ENCODE results near the gene INHBB.

The INHBB gene

DNA sequence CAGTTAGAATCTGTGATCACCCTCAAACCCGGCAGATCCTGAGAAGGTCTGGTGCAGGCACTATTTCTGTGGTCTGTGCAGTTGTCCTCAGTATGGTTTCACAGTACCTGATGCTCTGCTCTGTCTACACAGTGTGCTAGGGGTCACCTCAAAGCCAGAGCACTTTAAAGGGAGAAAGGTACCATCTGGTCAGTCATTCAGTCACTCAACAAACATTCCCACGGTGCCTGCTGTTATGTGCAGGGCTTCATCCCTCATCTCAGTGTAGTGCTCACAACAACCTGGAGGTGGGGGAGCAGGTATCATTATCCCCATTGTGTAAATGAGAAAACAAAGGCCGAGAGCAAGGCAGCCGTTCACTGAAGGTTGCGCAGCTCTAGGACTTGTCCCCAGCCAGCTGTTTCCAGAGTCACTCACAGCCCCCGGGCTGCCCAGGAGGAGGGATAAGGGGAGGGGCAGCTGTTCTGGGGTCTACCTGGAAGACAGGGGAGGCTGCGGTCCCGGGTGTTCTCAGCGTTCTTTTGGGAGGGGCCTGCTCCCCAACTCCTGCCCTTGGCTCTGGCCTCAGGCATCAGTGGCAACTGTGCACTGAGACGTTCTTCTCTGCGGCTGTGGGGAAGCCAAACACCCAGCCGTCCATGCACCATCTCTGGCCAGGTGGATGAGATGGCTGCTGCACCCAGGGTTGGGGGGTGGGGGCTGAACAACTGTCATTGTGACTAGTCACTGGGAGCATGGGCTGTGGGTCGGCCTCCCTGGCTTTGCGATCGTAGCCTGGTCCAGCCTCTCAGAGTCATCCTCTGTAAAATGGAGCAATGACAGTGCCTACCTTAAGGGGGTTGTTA is 9.2 kb downstream of the INHBB start:
- no peak for DNase-seq

DNA sequence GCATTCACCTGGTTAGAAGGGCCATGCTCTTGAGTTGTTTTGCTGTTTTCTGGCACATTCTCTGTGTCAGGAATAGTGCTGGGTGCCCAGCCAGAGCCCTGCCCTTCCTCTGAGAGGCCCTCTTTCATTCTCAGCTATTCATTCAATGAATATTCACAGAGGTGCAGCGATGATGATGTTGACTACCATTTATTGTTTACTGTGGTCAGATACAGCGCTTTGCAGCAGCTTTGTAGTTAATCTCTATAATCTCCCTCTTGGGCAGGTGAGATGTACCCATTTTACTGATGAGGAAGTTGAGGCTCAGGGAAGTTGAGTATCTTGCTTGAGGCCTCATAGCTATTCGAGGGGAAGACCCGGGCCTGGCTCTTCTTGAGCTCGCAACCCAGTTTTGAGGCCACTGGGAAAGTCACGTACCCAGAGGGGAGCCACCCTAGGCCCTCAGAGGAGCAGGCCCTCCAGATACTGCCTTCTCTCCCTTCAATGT is 9.9 kb downstream of the INHBB start:
- DNase-seq = no peak

DNA sequence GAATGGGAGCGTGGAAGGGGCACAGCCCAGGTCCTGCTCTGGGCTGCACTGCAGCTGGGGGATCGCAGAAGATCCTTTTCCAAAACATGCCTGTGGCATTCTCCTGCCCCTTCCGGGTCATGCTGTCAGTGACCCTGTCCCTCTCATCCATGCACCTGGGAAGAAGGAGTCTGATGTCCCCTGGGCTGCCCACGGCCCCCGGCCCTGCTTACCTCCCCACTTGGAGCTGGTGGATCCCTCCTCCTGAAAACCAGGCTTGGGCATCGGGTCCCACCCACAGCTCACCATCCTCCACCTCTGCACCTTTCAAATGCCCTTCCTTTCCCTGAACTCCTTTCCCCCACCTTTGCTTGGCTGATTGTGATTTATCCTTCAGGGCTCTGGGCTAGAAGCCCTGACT is 11.8 kb downstream of the INHBB start:
- no peak for DNase-seq

GRCh38 chr2:120358734-120359465 is 13.0 kb downstream of the INHBB start:
- peak in 1 of 56 donors; percentile 23 for DNase-seq

GRCh38 chr2:120360307-120360855 is 14.4 kb downstream of the INHBB start:
- DNase-seq = peak in 1 of 56 donors; percentile 26

- no peak for DNase-seq
These were observed 17.0 kb downstream of the INHBB start for GRCh38 chr2:120362926-120363325.

DNA sequence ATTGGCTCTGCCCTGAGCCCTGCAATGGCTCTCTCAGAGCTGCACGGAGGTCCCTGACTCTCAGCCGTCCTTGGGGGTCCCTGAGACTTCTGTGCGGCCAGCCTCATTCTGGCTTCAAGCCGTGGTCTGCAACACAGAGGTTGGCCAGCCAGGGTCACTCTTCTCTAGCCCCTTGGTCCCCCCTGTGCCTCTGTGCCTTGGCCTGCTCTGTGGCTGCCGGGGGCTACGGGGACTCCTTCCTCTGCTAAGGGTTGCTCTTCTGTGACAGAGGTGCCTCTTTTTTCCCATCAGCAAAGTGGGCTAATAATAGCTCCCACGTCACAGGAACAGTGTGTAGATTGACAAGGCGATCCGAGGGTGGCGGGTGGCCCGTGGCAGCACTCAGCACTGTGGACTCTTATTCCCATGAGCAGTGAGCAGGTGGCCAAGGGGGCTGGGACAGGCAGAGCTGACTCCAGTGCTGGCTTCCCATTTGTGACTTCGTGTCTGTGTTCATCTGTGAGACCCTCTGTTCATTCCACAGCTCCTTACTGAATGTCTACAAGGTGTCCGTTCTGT is 19.4 kb downstream of the INHBB start:
- no peak for DNase-seq

- DNase-seq = no peak
These were observed 20.8 kb downstream of the INHBB start for GRCh38 chr2:120366698-120367097.

DNA sequence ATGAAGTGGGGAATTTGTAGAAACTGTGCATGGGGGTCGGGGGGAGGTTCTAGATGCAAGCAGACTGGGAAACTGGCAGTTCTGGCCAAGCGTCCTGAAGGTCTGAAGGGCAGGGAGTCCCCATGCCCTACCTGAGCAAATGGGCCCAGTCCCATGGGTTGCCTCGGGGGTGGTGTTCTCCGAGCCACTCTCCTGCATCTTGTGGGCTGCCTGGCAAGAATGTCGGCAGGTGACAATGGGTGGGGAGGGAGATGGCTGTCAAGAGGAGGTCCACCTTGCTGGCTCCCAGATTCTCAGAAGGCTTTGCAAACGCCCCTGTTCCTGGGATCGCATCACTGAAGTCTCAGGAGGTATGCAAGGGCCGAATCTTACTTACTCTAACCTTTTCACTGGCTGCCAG is 21.3 kb downstream of the INHBB start:
- no peak for DNase-seq

- no peak for DNase-seq
These were observed 21.7 kb downstream of the INHBB start for GRCh38 chr2:120367649-120368048.

DNA sequence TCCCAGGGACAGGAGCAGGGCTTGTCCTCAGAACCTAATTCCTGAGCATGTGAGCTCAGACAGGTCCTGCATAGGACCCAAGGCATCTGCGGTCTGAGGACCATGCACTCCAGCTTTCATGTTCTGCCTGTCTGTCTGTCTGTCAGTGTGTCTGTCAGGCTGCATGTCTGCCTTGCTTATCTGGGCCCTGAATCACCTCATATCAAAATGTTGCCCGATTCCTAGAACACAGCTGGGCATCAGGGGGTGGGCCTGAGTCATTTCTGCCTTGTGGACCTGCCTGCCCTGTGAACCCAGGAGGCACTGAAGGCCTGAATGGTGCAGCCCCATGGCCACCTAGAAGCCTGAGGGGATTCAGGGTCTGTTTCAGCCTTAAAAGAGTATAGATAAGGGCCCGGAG is 22.1 kb downstream of the INHBB start:
- DNase-seq = no peak

DNA sequence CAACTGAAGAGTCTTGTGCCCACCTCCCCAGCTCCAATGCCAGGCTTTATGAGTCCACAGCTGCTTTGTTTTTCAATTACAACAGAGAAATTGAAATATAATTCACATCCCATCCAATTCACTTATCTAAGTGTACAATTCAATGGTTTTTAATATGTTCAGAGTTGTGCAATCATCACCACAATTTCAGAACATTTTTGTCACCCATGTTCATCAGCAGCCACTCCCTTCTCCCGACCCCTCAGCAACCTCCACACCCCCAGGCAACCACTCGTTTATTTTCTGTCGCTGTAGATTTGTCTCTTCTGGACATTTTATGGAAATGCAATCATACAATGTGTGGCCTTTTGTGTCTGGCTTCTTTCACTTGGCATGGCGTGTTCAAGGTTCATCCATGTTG is 23.3 kb downstream of the INHBB start:
- DNase-seq = no peak

GRCh38 chr2:120371969-120372625 is 26.2 kb downstream of the INHBB start:
- no peak for DNase-seq

- DNase-seq = no peak
These were observed 26.9 kb downstream of the INHBB start for GRCh38 chr2:120372816-120373215.

GRCh38 chr2:120373424-120373823 is 27.5 kb downstream of the INHBB start:
- DNase-seq = no peak

DNA sequence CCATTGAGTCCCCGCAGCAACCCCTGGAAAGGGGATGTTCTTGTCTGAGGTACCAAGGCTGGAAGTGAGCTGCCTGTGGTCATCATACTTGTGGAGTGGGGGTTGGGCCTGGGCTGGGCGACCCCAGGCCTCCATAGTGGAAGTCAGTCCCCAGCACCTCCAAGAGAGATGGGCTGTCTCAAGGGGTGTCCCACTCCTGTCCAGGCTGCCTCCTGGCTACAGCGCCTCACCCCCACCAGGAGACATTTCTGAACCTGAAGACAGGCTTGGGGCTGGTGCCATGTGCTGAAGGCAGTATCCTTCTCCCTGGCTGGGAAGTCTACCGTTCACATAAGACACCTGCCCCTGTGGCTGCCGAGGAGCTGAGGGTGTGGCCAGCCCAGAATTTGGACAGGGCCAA is 28.9 kb downstream of the INHBB start:
- no peak for DNase-seq

DNA sequence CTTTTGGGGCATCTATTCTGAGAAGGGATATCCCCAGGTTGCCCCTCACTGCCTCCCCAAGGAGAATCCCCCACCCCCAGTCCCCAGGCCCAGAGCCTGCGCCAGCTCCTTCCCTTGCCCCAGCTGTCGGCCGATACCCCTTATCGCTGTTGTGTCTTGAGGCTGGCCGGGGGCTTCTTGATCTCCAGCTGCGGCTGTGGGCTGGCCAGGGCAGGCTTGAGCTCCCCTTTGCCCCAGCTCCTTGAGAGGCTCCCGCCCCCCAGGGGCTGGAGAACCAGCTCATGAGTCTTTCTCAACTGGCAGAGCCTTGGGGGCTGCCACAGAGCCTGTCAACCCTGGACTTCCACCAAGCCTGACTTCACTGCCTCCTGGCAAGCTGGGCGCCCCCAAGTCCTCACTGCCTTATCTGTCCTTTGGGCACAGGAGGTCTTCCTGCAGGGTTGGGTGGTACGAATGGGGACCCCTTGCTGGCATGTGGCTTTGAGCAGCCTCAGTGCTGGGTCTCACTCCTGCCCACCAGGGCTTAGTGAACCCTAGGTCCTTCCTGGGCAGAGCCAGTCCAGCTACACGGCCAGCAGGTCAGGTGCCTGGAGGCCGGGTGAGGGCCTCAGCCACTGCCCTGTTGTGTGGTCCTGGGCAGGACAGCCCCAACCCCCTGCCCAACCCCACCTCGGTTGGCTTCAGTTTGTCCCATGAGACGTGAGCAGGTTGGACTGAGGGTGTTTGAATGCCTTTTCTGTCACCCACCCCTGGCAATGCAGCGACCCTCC is 29.5 kb downstream of the INHBB start:
- no peak for DNase-seq

DNA sequence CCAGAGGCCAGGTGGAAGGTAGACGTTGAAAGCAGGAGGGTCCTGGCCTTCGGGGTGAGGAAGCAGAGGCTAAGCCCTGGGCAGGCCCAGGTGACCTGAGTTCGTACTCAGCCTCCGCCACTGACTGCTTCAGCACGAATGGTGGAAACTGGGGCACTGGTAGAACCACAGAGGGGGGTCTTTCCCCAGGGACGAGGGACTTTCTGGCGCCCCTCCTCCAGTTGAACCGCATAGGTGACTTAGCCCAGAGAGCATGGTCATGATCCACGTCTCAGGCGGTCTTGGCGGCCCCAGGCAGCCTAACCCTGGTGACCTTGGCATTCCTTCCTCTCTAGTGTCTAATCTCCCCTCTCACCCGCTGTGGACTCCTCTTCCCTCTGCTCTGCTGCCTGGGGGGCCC is 30.2 kb downstream of the INHBB start:
- no peak for DNase-seq

DNA sequence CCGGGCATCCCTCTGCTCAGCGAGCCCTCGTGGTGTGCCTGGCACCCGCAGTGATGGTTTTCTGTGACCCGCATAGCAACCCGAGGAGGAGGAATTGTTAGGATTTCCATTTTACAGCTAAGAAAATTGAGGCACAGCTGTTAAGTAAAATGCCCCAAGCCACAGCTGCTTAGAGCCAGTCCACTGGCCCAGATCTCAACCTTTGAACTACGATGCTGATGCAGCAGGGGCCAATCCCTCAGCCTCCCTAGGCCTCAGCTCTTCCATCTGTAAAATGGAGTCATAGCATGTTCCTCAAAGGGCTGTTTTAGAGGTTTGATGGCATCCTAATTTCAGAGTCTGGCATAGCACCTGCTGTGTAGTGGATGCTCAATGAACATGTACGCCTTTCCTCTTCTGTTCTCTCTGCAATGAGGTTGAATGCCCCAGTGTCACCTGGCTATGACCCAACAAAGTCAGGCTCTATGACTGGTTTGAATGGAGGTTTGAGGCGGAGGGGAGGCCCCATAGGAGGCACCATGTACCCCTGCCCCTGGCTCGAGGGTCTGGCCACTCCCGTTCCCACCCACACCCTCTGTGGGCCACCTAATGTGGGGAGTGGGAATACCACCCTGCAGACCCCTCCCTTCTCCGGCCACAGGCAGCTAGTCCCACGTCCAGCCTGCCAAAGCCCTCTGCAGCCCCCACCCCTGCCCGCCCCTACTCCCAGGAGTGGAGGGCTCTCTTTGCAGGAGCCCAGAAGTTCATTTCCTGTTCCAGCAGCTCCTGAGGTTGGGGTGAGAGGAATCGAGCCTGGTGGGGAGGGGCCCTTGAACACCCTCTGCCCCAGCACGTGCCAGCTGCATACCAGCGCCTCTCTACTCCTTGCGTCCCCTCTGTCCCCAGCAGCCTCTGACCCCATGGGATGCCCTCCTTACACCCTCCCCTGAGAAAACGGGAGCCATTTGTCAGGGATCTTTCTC is 31.0 kb downstream of the INHBB start:
- no peak for DNase-seq

Measured in nucleus accumbens (tissue), 56 donors.